Measurements from ENCODE around the gene PLA2G2C. TPM values are rescaled to one million over a fixed set of nuclear protein-coding genes. Genes with fewer than 3 reads are reported as not detected.

PLA2G2C gene
- total and polyA plus RNA-seq, 2 donors (not counting 3 experiments of a cell fraction or from before 2014, with no cell fraction given) = not detected

DNA sequence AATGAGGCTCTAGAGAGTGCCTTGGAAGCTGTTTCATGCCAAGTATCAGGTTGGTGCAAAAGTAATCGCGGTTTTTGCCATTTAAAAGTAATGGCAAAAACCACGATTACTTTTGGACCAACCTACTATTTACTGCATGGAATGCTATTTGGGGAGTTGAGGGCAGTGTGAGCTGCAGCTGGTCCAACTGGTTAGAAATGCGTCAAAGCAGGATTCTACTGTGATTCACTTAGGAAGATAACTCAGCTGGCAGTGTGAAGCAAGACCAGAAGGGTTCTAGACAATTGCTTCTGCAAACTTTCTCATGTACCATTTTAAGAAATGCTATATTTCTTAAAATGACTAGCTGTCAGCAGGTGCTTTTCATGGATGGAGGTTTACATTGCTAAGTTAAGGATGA, 21.2 kb upstream of the PLA2G2C start:
- H3K4me3 ChIP-seq (replicated peaks in 1 of 3; ENCODE audit: insufficient read depth in 1 of 3, low read depth in 1 of 3, low read length in 3 of 3) = no peak overlapping the region
- DNase-seq (ENCODE audit: low read depth, low spot score) = no peak
- no peaks in the 10 kb centered on the region for H3K9me3 ChIP-seq (replicated peaks; ENCODE audit: control insufficient read depth, insufficient read depth, low read length)
- H2AFZ ChIP-seq (ENCODE audit: low read depth, low read length) = no peak overlapping the region
- no peaks in the 10 kb centered on the region for H3K79me2 ChIP-seq (ENCODE audit: control insufficient read depth, insufficient read depth, low read length)
- no TSS peak for BruUV-seq (replicated peaks)
- no peaks in the 10 kb centered on the region for H3K36me3 ChIP-seq (ENCODE audit: control insufficient read depth in 2 of 2, extremely low read depth in 1 of 2, insufficient read depth in 2 of 2, low read length in 2 of 2)
- no peaks in the 10 kb centered on the region for H3K4me1 ChIP-seq (ENCODE audit: control insufficient read depth, extremely low read depth, insufficient read depth, low read length)
- H3K4me2 ChIP-seq (ENCODE audit: insufficient read depth, low read length) = no peak overlapping the region
- ChIA-PET POLR2A (no interaction called here), CTCF (interaction anchor here (1.0 to 3.2 kb wide), 2 partner anchors 12 to 13 kb away, joined by 3 to 24 read pairs; no protein-coding TSS in a partner anchor)
- H3K27me3 ChIP-seq (ENCODE audit: control insufficient read depth in 2 of 2, insufficient read depth in 2 of 2, low read length in 2 of 2) = peaks cover 0 to 7% of the 10 kb centered on the region in 2 experiments
- no peak overlapping the region for H3K9ac ChIP-seq (replicated peaks; ENCODE audit: extremely low read depth, insufficient read depth, low read length)
- dilution Hi-C loops (cut with MboI; ENCODE audit: extremely low pct_ligation_motif_present, low sequenced_read_pairs) (no loop called here), intact Hi-C loops (cut with micrococcal nuclease) (no loop called here)
- H3K27ac ChIP-seq (ENCODE audit: insufficient read depth, low read depth, low read length) = no peak overlapping the region
- no peaks in the 10 kb centered on the region for H4K20me1 ChIP-seq (replicated peaks; ENCODE audit: control insufficient read depth, extremely low read depth, insufficient read depth, low read length)
- H3K9me1 ChIP-seq (replicated peaks; ENCODE audit: control insufficient read depth, extremely low read depth, insufficient read depth, low read length) = no peaks in the 10 kb centered on the region
- FAIRE-seq = no peak
- TF ChIP-seq JUN (IDR thresholded peaks at IDR 0.05; ENCODE audit: borderline replicate concordance, insufficient read depth, insufficient read length, low read depth) = no peak
- TF ChIP-seq GATA2 (IDR thresholded peaks at IDR 0.05; ENCODE audit: insufficient read depth, insufficient read length, low read depth, low read length) = no peak
- no peak for TF ChIP-seq MYC (IDR thresholded peaks at IDR 0.05; ENCODE audit: low read depth, low read length)
- TF ChIP-seq, protein P1, sequence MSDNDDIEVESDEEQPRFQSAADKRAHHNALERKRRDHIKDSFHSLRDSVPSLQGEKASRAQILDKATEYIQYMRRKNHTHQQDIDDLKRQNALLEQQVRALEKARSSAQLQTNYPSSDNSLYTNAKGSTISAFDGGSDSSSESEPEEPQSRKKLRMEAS (IDR thresholded peaks at IDR 0.05; ENCODE audit: insufficient read depth, insufficient read length) = no peak
- TF ChIP-seq, protein P2, sequence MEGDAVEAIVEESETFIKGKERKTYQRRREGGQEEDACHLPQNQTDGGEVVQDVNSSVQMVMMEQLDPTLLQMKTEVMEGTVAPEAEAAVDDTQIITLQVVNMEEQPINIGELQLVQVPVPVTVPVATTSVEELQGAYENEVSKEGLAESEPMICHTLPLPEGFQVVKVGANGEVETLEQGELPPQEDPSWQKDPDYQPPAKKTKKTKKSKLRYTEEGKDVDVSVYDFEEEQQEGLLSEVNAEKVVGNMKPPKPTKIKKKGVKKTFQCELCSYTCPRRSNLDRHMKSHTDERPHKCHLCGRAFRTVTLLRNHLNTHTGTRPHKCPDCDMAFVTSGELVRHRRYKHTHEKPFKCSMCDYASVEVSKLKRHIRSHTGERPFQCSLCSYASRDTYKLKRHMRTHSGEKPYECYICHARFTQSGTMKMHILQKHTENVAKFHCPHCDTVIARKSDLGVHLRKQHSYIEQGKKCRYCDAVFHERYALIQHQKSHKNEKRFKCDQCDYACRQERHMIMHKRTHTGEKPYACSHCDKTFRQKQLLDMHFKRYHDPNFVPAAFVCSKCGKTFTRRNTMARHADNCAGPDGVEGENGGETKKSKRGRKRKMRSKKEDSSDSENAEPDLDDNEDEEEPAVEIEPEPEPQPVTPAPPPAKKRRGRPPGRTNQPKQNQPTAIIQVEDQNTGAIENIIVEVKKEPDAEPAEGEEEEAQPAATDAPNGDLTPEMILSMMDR (IDR thresholded peaks at IDR 0.05; ENCODE audit: extremely low read depth in 1 of 2, insufficient read depth in 1 of 2, low read depth in 1 of 2, low read length in 2 of 2) = no peak
- no peak for TF ChIP-seq POLR2A (IDR thresholded peaks at IDR 0.05; ENCODE audit: low read depth, low read length)
- no peak for TF ChIP-seq EZH2 (IDR thresholded peaks at IDR 0.05; ENCODE audit: borderline replicate concordance, low read depth, low read length, severe bottlenecking)
- no peak for TF ChIP-seq FOS (IDR thresholded peaks at IDR 0.05; ENCODE audit: borderline replicate concordance, insufficient read depth, low read length)
- TF ChIP-seq POLR2AphosphoS5 (IDR thresholded peaks at IDR 0.05; ENCODE audit: insufficient read depth, low read depth, low read length) = no peak

All from endothelial cell of umbilical vein (primary cell).